ENCODE measurements around the gene INTS7.
"Not testable (repeated sequence)": the region's sequence is repeated elsewhere in the genome, so short reads cannot be mapped to it uniquely, and the experiment has no call there.

GRCh38 chr1:212022908-212023307, 12.4 kb downstream of the INTS7 start:
- not testable (repeated sequence) for TF ChIP-seq ISL1 (CRISPR knock-in tag; IDR thresholded peaks at IDR 0.05); GLIS3 (CRISPR knock-in tag; IDR thresholded peaks at IDR 0.05); TOX (CRISPR knock-in tag; IDR thresholded peaks at IDR 0.05; ENCODE audit: borderline replicate concordance)

Measured in SK-N-SH treated with all-trans-retinoic acid at 6 μM for 48 hours (cell line).